ENCODE results near the gene RAP1GAP2.

- no peak for TF ChIP-seq CTCF (IDR thresholded peaks at IDR 0.05)
- TF ChIP-seq POLR2AphosphoS5 (IDR thresholded peaks at IDR 0.05): no peak
- no peak for TF ChIP-seq POLR2A (IDR thresholded peaks at IDR 0.05)
Measured at GRCh38 chr17:2830678-2831077, 34.4 kb downstream of the RAP1GAP2 start.

Data from sigmoid colon (tissue), 4 donors.